Measurements from ENCODE around the gene CFAP73.

CFAP73 gene

DNA sequence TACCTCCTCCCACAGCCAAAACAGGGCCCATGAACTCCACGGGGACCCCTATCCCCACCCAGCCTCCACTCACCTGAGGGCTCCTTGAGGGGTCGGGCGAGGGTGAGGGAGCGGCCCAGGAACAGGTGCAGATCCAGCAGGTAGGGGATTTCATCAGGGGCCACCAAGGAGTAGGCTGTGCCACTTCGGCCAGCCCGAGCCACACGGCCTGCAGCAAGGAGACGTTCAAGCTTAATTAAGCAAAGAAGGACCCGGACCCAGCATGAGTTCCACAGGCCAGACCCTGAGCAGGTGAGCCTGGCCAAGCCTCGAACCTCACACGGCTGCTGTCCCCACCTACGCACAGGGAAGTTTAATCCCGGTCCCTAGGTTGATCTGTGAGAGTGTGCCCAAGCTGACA lies 20.2 kb downstream of the CFAP73 start:
- Histone ChIP-seq H3K9me3 (ENCODE audit: control insufficient read depth, low read length) (no peaks in the 10 kb centered on the region), H3K27ac (ENCODE audit: low read depth, low read length, severe bottlenecking) (no peak overlapping the region), H3K4me3 (ENCODE audit: extremely low read depth, insufficient read depth, low read length, poor library complexity, severe bottlenecking) (no peak overlapping the region), H3K4me1 (ENCODE audit: control insufficient read depth, insufficient read depth, low read length, poor library complexity, severe bottlenecking) (no peaks in the 10 kb centered on the region), H3K36me3 (ENCODE audit: control insufficient read depth, insufficient read depth, low read length) (peaks cover 94% of the 10 kb centered on the region)
- WGBS, 2 experiments (ENCODE audit: insufficient coverage in 2 of 2), result 93 to 98% methylated on average over 9 to 11 of the region's 13 CpGs

DNA sequence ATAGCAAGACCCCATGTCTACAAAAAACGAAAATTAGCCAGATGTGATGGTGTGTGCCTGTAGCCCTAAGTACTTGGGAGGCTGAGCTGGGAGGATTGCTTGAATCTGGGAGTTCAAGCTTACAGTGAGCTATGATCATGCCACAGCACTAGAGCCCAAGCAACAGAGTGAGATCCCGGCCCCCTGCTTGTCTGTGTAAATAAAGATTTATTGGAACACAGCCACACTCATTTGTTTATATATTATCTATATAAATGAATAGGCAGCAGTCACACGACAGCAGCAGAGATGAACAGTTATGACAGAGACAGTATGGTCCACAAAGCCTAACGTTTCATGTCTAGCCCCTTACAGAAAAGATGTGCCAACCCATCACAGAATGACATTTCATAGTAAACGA lies 20.9 kb downstream of the CFAP73 start:
- Histone ChIP-seq H3K27ac (ENCODE audit: low read depth, low read length, severe bottlenecking) (no peak overlapping the region), H3K4me3 (ENCODE audit: extremely low read depth, insufficient read depth, low read length, poor library complexity, severe bottlenecking) (no peak overlapping the region), H3K36me3 (ENCODE audit: control insufficient read depth, insufficient read depth, low read length) (peaks cover 93% of the 10 kb centered on the region), H3K4me1 (ENCODE audit: control insufficient read depth, insufficient read depth, low read length, poor library complexity, severe bottlenecking) (no peaks in the 10 kb centered on the region), H3K9me3 (ENCODE audit: control insufficient read depth, low read length) (no peaks in the 10 kb centered on the region)
- 80 to 90% methylated on average over 1 to 3 of the region's 5 CpGs for WGBS, 2 experiments (ENCODE audit: insufficient coverage in 2 of 2)

DNA sequence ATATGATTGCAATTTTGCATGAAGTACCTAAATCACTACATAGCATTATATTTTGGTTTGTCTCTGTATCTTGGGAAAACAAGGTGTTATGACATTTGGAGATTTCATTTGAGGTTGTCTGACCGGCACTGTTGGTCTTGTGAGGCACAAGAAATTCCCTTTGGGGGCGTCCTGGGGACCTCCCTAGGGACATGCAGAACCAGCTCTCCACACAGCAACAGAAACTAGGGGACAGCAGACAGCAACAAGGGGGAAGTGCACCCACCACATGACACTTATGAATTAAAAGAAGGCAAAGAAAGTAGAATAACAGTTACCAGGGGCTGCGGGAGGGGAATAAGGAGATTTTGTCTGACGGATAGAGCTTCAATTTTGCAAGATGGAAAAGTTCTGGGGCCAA lies 21.4 kb downstream of the CFAP73 start:
- H3K9me3 ChIP-seq (ENCODE audit: control insufficient read depth, low read length), result no peaks in the 10 kb centered on the region
- no peaks in the 10 kb centered on the region for H3K4me1 ChIP-seq (ENCODE audit: control insufficient read depth, insufficient read depth, low read length, poor library complexity, severe bottlenecking)
- peaks cover 89% of the 10 kb centered on the region for H3K36me3 ChIP-seq (ENCODE audit: control insufficient read depth, insufficient read depth, low read length)
- no peak overlapping the region for H3K27ac ChIP-seq (ENCODE audit: low read depth, low read length, severe bottlenecking)
- H3K4me3 ChIP-seq (ENCODE audit: extremely low read depth, insufficient read depth, low read length, poor library complexity, severe bottlenecking), result no peak overlapping the region
- WGBS, 2 experiments (ENCODE audit: insufficient coverage in 2 of 2), result 92 to 100% methylated on average over 3 to 4 of the region's 4 CpGs

DNA sequence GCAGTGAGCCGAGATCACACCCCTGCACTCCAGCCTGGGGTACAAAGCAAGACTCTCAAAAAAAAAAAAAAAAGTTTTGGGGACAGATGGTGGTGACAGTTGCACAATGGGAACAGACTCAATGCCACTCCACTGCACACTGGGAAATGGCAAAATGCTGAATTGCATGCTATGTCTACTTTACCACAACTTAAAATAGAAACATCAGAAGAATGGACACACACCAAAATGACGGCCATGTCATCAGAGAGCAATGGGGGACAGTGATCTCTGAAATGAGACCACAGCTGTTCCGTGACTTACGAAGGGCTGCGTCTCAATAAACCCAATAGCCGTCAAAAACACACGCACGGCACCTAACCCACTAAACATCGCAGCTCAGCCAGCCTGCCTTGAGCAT lies 22.0 kb downstream of the CFAP73 start:
- Histone ChIP-seq H3K36me3 (ENCODE audit: control insufficient read depth, insufficient read depth, low read length) (peaks cover 88% of the 10 kb centered on the region), H3K4me1 (ENCODE audit: control insufficient read depth, insufficient read depth, low read length, poor library complexity, severe bottlenecking) (no peaks in the 10 kb centered on the region), H3K27ac (ENCODE audit: low read depth, low read length, severe bottlenecking) (no peak overlapping the region), H3K4me3 (ENCODE audit: extremely low read depth, insufficient read depth, low read length, poor library complexity, severe bottlenecking) (no peak overlapping the region), H3K9me3 (ENCODE audit: control insufficient read depth, low read length) (no peaks in the 10 kb centered on the region)
- 96% methylated on average over 8 to 9 of the region's 9 CpGs for WGBS, 2 experiments (ENCODE audit: insufficient coverage in 2 of 2)

DNA sequence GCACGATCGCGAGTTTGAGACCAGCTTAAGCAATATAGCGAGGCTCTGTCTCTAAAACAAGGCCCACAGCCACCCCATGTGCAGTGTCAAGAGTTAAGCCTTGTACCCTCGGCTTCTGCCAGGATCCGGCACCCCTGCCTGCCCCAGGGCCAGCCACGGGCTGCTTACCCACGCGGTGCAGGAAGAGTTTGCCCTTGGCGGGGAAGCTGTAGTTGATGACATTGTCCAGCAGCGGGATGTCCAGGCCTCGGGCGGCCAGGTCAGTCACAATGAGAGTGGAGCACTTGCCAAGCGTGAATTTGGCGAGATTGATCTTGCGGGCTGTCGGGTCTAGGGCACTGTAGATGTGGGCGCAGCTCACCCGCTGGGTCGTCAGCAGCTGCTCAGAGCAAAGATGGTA lies 22.7 kb downstream of the CFAP73 start:
- H3K36me3 ChIP-seq (ENCODE audit: control insufficient read depth, insufficient read depth, low read length), result peaks cover 88% of the 10 kb centered on the region
- H3K4me1 ChIP-seq (ENCODE audit: control insufficient read depth, insufficient read depth, low read length, poor library complexity, severe bottlenecking), result no peaks in the 10 kb centered on the region
- no peaks in the 10 kb centered on the region for H3K9me3 ChIP-seq (ENCODE audit: control insufficient read depth, low read length)
- WGBS, 2 experiments (ENCODE audit: insufficient coverage in 2 of 2), result 93 to 95% methylated on average over 20 of the region's 20 CpGs
- no peak overlapping the region for H3K4me3 ChIP-seq (ENCODE audit: extremely low read depth, insufficient read depth, low read length, poor library complexity, severe bottlenecking)
- H3K27ac ChIP-seq (ENCODE audit: low read depth, low read length, severe bottlenecking), result no peak overlapping the region

DNA sequence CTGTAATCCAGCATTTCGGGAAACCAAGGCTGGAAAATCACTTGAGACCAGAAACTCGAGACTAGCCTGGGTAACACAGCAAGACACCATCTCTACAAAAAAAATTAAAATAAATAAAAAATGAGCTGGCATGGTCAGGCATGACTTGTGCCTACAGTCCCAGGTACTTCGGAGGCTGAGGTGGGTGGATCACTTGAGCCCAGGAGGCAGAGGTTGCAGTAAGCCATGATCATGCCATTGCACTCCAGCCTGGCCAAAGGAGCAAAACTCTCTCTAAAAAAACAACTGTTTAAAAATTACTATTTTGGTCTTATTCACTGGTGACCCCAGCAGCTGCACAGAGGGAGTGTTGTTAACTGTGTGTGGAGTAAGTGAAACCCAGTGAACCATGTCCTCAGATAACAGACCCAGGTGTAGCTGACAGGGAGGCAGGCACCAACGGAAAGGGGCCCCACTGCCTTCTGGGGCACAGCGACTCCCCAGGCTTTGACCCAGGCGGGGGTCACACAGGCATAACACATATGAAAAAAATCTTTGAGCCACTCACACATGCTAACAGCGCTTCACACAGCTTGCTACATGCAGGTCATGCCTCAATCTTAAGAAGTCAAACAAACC lies 23.7 kb downstream of the CFAP73 start:
- H3K9me3 ChIP-seq (ENCODE audit: control insufficient read depth, low read length), result no peaks in the 10 kb centered on the region
- H3K4me1 ChIP-seq (ENCODE audit: control insufficient read depth, insufficient read depth, low read length, poor library complexity, severe bottlenecking), result no peaks in the 10 kb centered on the region
- H3K27ac ChIP-seq (ENCODE audit: low read depth, low read length, severe bottlenecking), result no peak overlapping the region
- 95 to 100% methylated on average over 4 of the region's 7 CpGs for WGBS, 2 experiments (ENCODE audit: insufficient coverage in 2 of 2)
- H3K4me3 ChIP-seq (ENCODE audit: extremely low read depth, insufficient read depth, low read length, poor library complexity, severe bottlenecking), result no peak overlapping the region
- H3K36me3 ChIP-seq (ENCODE audit: control insufficient read depth, insufficient read depth, low read length), result peaks cover 89% of the 10 kb centered on the region

DNA sequence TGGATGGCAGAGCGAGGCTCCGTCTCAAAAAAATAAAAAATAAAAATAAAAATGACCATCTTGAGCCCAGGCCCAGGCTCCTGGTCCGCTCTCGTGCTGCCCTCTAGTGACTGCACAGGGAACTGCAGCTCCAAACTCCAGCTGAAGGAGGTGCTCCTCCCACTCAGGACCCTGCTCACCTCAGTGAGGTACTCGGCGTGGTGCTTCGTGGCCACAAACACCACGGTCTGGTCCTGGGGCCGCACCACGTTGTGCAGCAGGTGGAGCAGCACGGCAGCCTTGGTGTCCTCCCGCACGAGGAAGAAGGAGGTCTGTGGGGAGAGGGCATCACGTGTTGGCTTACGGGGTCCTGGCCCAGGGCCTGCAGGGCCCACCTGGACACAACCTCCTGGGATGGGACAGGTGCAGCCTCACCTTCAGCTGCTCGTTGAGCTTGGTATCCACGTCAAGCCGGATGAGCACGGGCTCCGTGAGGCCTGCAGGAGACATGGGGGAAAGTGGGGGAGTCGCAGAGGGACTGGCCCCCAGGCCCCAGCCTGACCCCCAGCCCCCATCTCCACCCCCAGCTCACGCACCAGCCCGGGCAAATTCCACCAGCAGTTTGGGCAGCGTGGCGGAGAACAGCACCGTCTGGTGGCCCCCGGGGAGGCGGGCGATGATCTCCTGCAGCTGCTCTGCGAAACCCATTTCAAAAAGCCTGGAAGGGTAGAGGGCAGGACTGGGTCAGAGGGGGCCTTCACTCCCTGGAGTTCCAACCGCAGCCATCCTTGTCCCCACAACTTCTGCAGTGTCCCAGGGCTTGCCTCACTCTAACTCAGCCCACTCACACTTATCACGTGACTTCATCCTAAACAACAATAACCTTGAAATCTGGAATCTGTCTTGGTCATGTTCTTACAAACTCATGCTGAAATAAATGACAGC lies 25.2 kb downstream of the CFAP73 start:
- H3K36me3 ChIP-seq (ENCODE audit: control insufficient read depth, insufficient read depth, low read length), result peaks cover 90% of the 10 kb centered on the region

DNA sequence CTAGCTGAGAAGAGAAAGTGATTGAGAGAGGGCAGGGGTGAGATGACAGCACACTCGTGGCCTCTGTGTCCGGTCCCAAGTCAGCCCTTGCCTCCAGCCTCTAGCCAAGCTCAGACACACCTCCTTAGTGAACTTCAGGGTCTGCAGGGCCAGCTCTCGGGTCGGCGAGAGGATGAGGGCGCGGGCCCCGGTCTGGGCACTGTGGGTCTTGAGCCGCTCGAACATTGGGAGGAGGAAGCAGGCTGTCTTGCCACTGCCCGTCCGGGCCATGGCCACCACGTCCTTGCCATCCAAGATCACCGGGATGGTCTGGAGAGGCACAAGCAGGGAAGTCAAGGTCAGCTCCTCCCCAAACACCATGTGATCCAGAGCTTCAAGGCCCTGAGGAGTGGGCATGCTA lies 29.5 kb downstream of the CFAP73 start:
- 86 to 100% methylated on average over 10 to 13 of the region's 14 CpGs for WGBS, 2 experiments (ENCODE audit: insufficient coverage in 2 of 2)
- no peak overlapping the region for H3K27ac ChIP-seq (ENCODE audit: low read depth, low read length, severe bottlenecking)
- peaks cover 66% of the 10 kb centered on the region for H3K36me3 ChIP-seq (ENCODE audit: control insufficient read depth, insufficient read depth, low read length)
- no peak overlapping the region for H3K4me3 ChIP-seq (ENCODE audit: extremely low read depth, insufficient read depth, low read length, poor library complexity, severe bottlenecking)
- H3K9me3 ChIP-seq (ENCODE audit: control insufficient read depth, low read length), result no peaks in the 10 kb centered on the region
- no peaks in the 10 kb centered on the region for H3K4me1 ChIP-seq (ENCODE audit: control insufficient read depth, insufficient read depth, low read length, poor library complexity, severe bottlenecking)

More for the DNA sequence above, 25.2 kb downstream of the CFAP73 start:
- no peaks in the 10 kb centered on the region for H3K9me3 ChIP-seq (ENCODE audit: control insufficient read depth, low read length)
- WGBS, 2 experiments (ENCODE audit: insufficient coverage in 2 of 2), result 65 to 75% methylated on average over 19 to 22 of the region's 32 CpGs
- H3K4me1 ChIP-seq (ENCODE audit: control insufficient read depth, insufficient read depth, low read length, poor library complexity, severe bottlenecking), result no peaks in the 10 kb centered on the region
- no peak overlapping the region for H3K27ac ChIP-seq (ENCODE audit: low read depth, low read length, severe bottlenecking)
- H3K4me3 ChIP-seq (ENCODE audit: extremely low read depth, insufficient read depth, low read length, poor library complexity, severe bottlenecking), result no peak overlapping the region

DNA sequence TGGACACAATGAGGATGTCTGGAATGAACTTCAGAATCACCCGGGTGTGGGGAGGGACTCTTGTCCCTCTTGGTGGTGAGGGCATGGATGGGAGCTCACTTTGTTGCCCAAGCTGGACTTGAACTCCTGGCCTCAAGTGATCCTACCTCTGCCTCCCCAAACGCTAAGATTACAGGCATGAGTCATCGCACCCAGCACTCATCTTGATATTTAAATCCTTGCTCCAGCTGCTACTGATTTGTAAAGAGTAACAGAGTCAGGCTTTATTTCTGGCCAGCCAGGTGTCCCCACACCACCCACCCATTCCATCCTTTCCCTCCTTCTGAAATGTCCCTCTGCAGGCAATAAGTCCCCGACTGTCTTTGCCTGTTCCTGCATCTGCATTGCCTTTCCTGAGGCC lies 30.8 kb downstream of the CFAP73 start:
- peaks cover 57% of the 10 kb centered on the region for H3K36me3 ChIP-seq (ENCODE audit: control insufficient read depth, insufficient read depth, low read length)
- WGBS, 2 experiments (ENCODE audit: insufficient coverage in 2 of 2), result 96 to 97% methylated on average over 4 of the region's 4 CpGs
- H3K9me3 ChIP-seq (ENCODE audit: control insufficient read depth, low read length), result no peaks in the 10 kb centered on the region
- H3K27ac ChIP-seq (ENCODE audit: low read depth, low read length, severe bottlenecking), result no peak overlapping the region
- no peak overlapping the region for H3K4me3 ChIP-seq (ENCODE audit: extremely low read depth, insufficient read depth, low read length, poor library complexity, severe bottlenecking)
- H3K4me1 ChIP-seq (ENCODE audit: control insufficient read depth, insufficient read depth, low read length, poor library complexity, severe bottlenecking), result no peaks in the 10 kb centered on the region

DNA sequence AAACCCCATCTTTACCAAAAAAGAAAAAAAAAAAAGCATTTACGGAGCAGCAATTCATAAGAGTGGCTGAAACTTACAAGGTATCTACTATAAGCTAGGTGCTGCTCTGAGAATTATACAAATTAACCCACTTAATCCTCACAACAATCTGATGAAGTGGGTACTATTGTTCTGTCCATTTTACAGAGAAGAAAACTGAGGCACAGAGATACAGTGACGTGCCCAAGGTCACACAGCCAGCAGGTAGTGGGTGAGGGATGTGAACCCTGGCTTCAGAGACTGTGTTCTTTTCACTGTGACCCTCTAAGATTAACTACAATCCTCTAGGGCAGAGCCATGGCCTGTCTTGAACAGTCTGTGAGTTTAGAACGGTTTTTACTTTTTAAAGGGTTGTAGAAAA lies 32.5 kb downstream of the CFAP73 start:
- H3K4me1 ChIP-seq (ENCODE audit: control insufficient read depth, insufficient read depth, low read length, poor library complexity, severe bottlenecking), result peaks cover 4% of the 10 kb centered on the region
- no peak overlapping the region for H3K4me3 ChIP-seq (ENCODE audit: extremely low read depth, insufficient read depth, low read length, poor library complexity, severe bottlenecking)
- WGBS, 2 experiments (ENCODE audit: insufficient coverage in 2 of 2), result 83 to 100% methylated on average over 1 of the region's 3 CpGs
- H3K9me3 ChIP-seq (ENCODE audit: control insufficient read depth, low read length), result no peaks in the 10 kb centered on the region
- peaks cover 49% of the 10 kb centered on the region for H3K36me3 ChIP-seq (ENCODE audit: control insufficient read depth, insufficient read depth, low read length)
- no peak overlapping the region for H3K27ac ChIP-seq (ENCODE audit: low read depth, low read length, severe bottlenecking)
